Endodermal cell (in vitro differentiated cells): Measurements from ENCODE around the gene NOP16. TPM values are rescaled to one million over a fixed set of nuclear protein-coding genes. Genes with fewer than 3 reads are reported as not detected.

Experiments
- DNase-seq: peaks from one replicate; pipeline ENCODE4 v3.0.0-alpha.2; 2017
- H3K27ac ChIP-seq: 2 replicates; pipeline ENCODE4 v1.5.1; 2013; ENCODE audit warnings: mild to moderate bottlenecking, low read depth, low read length, moderate library complexity
- H3K27me3 ChIP-seq: 2 replicates; pipeline ENCODE4 v1.6.1; 2013; ENCODE audit warnings: mild to moderate bottlenecking, low read length, moderate library complexity; ENCODE audit not compliant: insufficient read depth, control insufficient read depth, poor library complexity, severe bottlenecking
- H3K36me3 ChIP-seq: 2 replicates; pipeline ENCODE4 v1.7.0; 2013; ENCODE audit warnings: mild to moderate bottlenecking, low read length, moderate library complexity; ENCODE audit not compliant: control insufficient read depth, insufficient read depth
- H3K4me1 ChIP-seq: one replicate; pipeline ENCODE4 v1.7.0; 2013; ENCODE audit warnings: low read length; ENCODE audit not compliant: control insufficient read depth, insufficient read depth
- H3K4me3 ChIP-seq: 2 replicates; pipeline ENCODE4 v1.5.1; 2013; ENCODE audit warnings: mild to moderate bottlenecking, low read length, moderate library complexity
- H3K9ac ChIP-seq: 2 replicates; pipeline ENCODE4 v1.6.1; 2013; ENCODE audit warnings: mild to moderate bottlenecking, low read length, moderate library complexity; ENCODE audit not compliant: poor library complexity, severe bottlenecking; ENCODE audit errors: extremely low read depth
- H3K9me3 ChIP-seq: 2 replicates; pipeline ENCODE4 v1.6.1; 2013; ENCODE audit warnings: mild to moderate bottlenecking, low read length, moderate library complexity; ENCODE audit not compliant: control insufficient read depth
- H3K27ac Mint-ChIP-seq: 2 replicates; pipeline ENCODE4 v1.8.0; 2020; ENCODE audit warnings: mixed read lengths
- H3K27me3 Mint-ChIP-seq: 2 replicates; pipeline ENCODE4 v1.8.0; 2021; ENCODE audit warnings: mild to moderate bottlenecking, mixed read lengths; ENCODE audit not compliant: insufficient read depth
- H3K36me3 Mint-ChIP-seq: 2 replicates; pipeline ENCODE4 v1.8.0; 2020; ENCODE audit warnings: low read depth, mixed read lengths
- H3K4me1 Mint-ChIP-seq: 2 replicates; pipeline ENCODE4 v1.8.0; 2020; ENCODE audit warnings: mixed read lengths
- H3K4me3 Mint-ChIP-seq: 2 replicates; pipeline ENCODE4 v1.8.0; 2020; ENCODE audit warnings: mild to moderate bottlenecking, moderate library complexity, mixed read lengths
- H3K9me3 Mint-ChIP-seq: 2 replicates; pipeline ENCODE4 v1.8.0; 2020; ENCODE audit warnings: mild to moderate bottlenecking, mixed read lengths
- WGBS, 2 experiments: methylation state at CpG; one replicate each; pipeline versions ENCODE4 v1.1.5 to v1.1.7; 2013; ENCODE audit warnings: missing lambda C conversion rate in 2 of 2, mixed read lengths in 1 of 2; ENCODE audit not compliant: insufficient coverage in 1 of 2, insufficient read length in 1 of 2; 5-methylcytosine and 5-hydroxymethylcytosine counted together
- total RNA-seq, 2 donors: library from RNA; stranded (reverse); fragmentation: NEBNext Ultra II Directional in 1 of 2; extraction: Animal tissue kit (Norgen Biotek cat#: 25700) in 1 of 2; gene quantifications; 2 replicates in 1 of 2; 3 replicates in 1 of 2; pipeline ENCODE4 v1.2.1, GENCODE V29; 2021
- TF ChIP-seq, protein P1 (sequence below): fragments of 200-600 bp; sonication (generic); conservative IDR thresholded peaks from 2 replicates; pipeline ENCODE4 v1.5.0; 2021; ENCODE audit warnings: antibody characterized with exemption, mild to moderate bottlenecking

The NOP16 gene
- total RNA-seq, 2 donors from 2014 or later, result 18.6 to 31.3 TPM

DNA sequence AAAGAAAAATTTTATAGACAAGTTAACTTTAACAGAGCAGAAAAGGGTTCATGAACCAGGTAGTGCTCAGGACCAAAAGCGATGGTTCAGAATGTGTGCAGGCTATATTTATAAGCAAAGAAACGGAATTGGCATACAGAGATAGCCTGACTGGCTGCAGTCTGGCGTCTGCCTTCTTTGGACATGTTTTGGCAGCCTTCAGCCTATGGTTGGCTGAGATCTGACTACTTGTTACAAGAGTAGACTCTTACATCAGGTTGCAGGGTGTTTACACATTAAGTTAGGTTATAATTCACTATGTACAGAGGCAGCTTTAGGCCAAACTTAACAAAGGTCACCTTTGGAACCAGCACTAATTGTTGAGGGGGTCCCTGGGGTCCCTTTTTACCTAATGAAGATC lies 7.0 kb downstream of the NOP16 start:
- DNase-seq, result no peak
- Mint-ChIP-seq H3K27ac (no peak overlapping the region), H3K4me3 (no peak overlapping the region), H3K4me1 (no peaks in the 10 kb centered on the region), H3K9me3 (no peaks in the 10 kb centered on the region), H3K27me3 (no peaks in the 10 kb centered on the region), H3K36me3 (peaks cover 52% of the 10 kb centered on the region)
- H3K9ac ChIP-seq, result no peak overlapping the region
- H3K9me3 ChIP-seq, result no peaks in the 10 kb centered on the region
- H3K27me3 ChIP-seq, result no peaks in the 10 kb centered on the region
- no peaks in the 10 kb centered on the region for H3K4me1 ChIP-seq
- TF ChIP-seq, protein P1, sequence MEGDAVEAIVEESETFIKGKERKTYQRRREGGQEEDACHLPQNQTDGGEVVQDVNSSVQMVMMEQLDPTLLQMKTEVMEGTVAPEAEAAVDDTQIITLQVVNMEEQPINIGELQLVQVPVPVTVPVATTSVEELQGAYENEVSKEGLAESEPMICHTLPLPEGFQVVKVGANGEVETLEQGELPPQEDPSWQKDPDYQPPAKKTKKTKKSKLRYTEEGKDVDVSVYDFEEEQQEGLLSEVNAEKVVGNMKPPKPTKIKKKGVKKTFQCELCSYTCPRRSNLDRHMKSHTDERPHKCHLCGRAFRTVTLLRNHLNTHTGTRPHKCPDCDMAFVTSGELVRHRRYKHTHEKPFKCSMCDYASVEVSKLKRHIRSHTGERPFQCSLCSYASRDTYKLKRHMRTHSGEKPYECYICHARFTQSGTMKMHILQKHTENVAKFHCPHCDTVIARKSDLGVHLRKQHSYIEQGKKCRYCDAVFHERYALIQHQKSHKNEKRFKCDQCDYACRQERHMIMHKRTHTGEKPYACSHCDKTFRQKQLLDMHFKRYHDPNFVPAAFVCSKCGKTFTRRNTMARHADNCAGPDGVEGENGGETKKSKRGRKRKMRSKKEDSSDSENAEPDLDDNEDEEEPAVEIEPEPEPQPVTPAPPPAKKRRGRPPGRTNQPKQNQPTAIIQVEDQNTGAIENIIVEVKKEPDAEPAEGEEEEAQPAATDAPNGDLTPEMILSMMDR, result no peak
- WGBS, 2 experiments, result 89% methylated on average over 3 of the region's 3 CpGs
- H3K4me3 ChIP-seq, result no peak overlapping the region
- H3K27ac ChIP-seq, result no peak overlapping the region
- H3K36me3 ChIP-seq, result peaks cover 48% of the 10 kb centered on the region

DNA sequence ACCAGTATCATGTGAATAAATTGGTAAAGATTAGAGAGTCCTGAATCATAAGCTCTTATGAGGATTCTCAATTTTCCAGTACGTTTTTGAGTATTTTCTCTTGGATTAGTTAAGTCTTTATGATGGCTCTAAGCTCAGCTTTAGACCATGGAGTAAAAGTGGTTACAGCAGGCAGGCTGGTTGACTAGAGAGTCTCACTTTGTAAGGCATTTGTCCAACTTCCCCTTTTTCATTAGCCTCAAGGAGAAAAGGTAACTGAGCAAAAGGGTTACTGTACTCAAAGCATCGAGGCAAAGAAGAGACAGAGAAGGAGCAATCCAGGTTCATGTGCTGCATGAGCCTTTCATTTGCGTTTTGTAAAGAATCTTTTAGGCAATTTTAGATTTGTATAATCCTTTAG lies 8.5 kb downstream of the NOP16 start:
- no peaks in the 10 kb centered on the region for H3K4me1 Mint-ChIP-seq
- H3K27me3 Mint-ChIP-seq, result no peaks in the 10 kb centered on the region
- Histone ChIP-seq H3K4me3 (no peak overlapping the region), H3K36me3 (peaks cover 35% of the 10 kb centered on the region), H3K9me3 (no peaks in the 10 kb centered on the region), H3K27ac (no peak overlapping the region), H3K9ac (no peak overlapping the region), H3K4me1 (no peaks in the 10 kb centered on the region), H3K27me3 (no peaks in the 10 kb centered on the region)
- TF ChIP-seq, protein P1, result no peak
- peaks cover 41% of the 10 kb centered on the region for H3K36me3 Mint-ChIP-seq
- no peak overlapping the region for H3K27ac Mint-ChIP-seq
- no peaks in the 10 kb centered on the region for H3K9me3 Mint-ChIP-seq
- WGBS, 2 experiments, result 88 to 95% methylated on average over 3 of the region's 3 CpGs
- DNase-seq, result no peak
- H3K4me3 Mint-ChIP-seq, result no peak overlapping the region

- H3K27ac Mint-ChIP-seq, result no peak overlapping the region
These were observed 15.1 kb downstream of the NOP16 start for GRCh38 chr5:176373100-176373818.

More at GRCh38 chr5:176373100-176373818, 15.1 kb downstream of the NOP16 start:
- no peak overlapping the region for H3K4me3 Mint-ChIP-seq
- no peak overlapping the region for H3K9ac ChIP-seq
- H3K36me3 ChIP-seq, result peaks cover 12% of the 10 kb centered on the region
- no peaks in the 10 kb centered on the region for H3K9me3 Mint-ChIP-seq
- H3K4me1 ChIP-seq, result no peaks in the 10 kb centered on the region
- TF ChIP-seq, protein P1, result no peak
- peaks cover 8% of the 10 kb centered on the region for H3K36me3 Mint-ChIP-seq
- WGBS, 2 experiments, result 95 to 97% methylated on average over 7 of the region's 7 CpGs
- H3K27ac ChIP-seq, result no peak overlapping the region
- no peak for DNase-seq
- H3K4me3 ChIP-seq, result no peak overlapping the region
- no peaks in the 10 kb centered on the region for H3K27me3 Mint-ChIP-seq
- no peaks in the 10 kb centered on the region for H3K27me3 ChIP-seq
- H3K4me1 Mint-ChIP-seq, result no peaks in the 10 kb centered on the region
- no peaks in the 10 kb centered on the region for H3K9me3 ChIP-seq
